Measurements from ENCODE around the gene SLC7A6. TPM values are rescaled to one million over a fixed set of nuclear protein-coding genes. Genes with fewer than 3 reads are reported as not detected.
A peak's percentile ranks its signal among the peaks of the same experiment; 100 is the strongest.

SLC7A6 gene
- total and polyA plus RNA-seq, 2 of the 13 experiments (the other 11 are each of a cell fraction or from before 2014, with no cell fraction given), result 35.8 to 70.8 TPM

DNA sequence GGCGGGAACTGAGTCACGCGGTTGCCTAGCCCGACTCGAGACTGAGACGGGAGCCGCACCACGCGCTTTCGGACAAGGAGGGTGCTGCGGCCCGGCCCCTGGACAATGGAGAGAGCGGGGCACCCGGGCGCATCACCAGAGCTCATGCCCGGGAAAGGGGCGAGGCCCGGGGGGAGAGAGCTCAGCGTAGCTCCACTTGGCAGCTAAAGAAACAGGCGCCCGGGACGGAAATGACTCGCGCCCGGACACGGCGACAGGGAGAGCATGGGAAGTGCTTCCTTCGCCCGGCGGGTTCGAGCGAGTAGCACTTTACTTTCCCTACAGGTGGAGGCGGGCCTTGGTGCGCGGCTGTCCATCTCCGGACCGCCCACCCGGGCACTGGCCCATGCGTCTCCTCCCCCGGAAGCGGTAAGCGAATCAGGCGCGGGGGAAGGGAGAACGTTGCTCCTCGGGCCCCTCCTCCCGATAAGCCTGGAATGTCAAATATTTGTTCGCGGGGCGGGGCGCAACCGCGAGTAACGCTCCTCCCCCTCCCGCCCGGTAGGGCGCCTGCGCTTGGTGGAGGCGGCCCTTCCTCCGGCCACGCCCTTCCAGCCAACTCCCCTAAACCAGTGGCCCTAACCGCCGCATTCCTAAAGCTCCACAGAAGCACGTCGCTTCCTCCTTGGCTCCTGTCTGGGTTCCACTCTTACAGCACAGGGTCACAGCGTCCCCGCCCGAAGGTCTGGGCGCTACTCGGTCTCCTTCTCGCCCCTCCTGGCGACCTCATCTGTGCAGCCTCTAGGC is 26.9 kb upstream of the SLC7A6 start (continued):
- TF ChIP-seq, protein P1, sequence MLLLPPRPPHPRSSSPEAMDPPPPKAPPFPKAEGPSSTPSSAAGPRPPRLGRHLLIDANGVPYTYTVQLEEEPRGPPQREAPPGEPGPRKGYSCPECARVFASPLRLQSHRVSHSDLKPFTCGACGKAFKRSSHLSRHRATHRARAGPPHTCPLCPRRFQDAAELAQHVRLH (CRISPR knock-in tag; IDR thresholded peaks at IDR 0.05; ENCODE audit: borderline replicate concordance, low read depth), result no peak; the same call in 1 of the 2 replicates
- TF ChIP-seq JARID2 (CRISPR knock-in tag; IDR thresholded peaks at IDR 0.05; ENCODE audit: insufficient replicate concordance), result peak; percentile 21
- TF ChIP-seq MAFG (CRISPR knock-in tag; IDR thresholded peaks at IDR 0.05), result no peak
- TF ChIP-seq, protein P2, sequence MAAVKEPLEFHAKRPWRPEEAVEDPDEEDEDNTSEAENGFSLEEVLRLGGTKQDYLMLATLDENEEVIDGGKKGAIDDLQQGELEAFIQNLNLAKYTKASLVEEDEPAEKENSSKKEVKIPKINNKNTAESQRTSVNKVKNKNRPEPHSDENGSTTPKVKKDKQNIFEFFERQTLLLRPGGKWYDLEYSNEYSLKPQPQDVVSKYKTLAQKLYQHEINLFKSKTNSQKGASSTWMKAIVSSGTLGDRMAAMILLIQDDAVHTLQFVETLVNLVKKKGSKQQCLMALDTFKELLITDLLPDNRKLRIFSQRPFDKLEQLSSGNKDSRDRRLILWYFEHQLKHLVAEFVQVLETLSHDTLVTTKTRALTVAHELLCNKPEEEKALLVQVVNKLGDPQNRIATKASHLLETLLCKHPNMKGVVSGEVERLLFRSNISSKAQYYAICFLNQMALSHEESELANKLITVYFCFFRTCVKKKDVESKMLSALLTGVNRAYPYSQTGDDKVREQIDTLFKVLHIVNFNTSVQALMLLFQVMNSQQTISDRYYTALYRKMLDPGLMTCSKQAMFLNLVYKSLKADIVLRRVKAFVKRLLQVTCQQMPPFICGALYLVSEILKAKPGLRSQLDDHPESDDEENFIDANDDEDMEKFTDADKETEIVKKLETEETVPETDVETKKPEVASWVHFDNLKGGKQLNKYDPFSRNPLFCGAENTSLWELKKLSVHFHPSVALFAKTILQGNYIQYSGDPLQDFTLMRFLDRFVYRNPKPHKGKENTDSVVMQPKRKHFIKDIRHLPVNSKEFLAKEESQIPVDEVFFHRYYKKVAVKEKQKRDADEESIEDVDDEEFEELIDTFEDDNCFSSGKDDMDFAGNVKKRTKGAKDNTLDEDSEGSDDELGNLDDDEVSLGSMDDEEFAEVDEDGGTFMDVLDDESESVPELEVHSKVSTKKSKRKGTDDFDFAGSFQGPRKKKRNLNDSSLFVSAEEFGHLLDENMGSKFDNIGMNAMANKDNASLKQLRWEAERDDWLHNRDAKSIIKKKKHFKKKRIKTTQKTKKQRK (IDR thresholded peaks at IDR 0.05; ENCODE audit: low read length), result no peak
- TF ChIP-seq, protein P3, sequence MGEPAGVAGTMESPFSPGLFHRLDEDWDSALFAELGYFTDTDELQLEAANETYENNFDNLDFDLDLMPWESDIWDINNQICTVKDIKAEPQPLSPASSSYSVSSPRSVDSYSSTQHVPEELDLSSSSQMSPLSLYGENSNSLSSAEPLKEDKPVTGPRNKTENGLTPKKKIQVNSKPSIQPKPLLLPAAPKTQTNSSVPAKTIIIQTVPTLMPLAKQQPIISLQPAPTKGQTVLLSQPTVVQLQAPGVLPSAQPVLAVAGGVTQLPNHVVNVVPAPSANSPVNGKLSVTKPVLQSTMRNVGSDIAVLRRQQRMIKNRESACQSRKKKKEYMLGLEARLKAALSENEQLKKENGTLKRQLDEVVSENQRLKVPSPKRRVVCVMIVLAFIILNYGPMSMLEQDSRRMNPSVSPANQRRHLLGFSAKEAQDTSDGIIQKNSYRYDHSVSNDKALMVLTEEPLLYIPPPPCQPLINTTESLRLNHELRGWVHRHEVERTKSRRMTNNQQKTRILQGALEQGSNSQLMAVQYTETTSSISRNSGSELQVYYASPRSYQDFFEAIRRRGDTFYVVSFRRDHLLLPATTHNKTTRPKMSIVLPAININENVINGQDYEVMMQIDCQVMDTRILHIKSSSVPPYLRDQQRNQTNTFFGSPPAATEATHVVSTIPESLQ (CRISPR knock-in tag; conservative IDR thresholded peaks at IDR 0.05), result peak; percentile 32; the same call in 1 of the 2 replicates
- TF ChIP-seq ZNF180 (CRISPR knock-in tag; IDR thresholded peaks at IDR 0.05; ENCODE audit: borderline replicate concordance, low read depth), result no peak
- TF ChIP-seq ZNF446 (CRISPR knock-in tag; IDR thresholded peaks at IDR 0.05), result no peak
- TF ChIP-seq ZNF557 (CRISPR knock-in tag; IDR thresholded peaks at IDR 0.05), result no peak
- TF ChIP-seq ZNF746 (CRISPR knock-in tag; IDR thresholded peaks at IDR 0.05), result peak; percentile 90
- TF ChIP-seq NCOA5 (CRISPR knock-in tag; IDR thresholded peaks at IDR 0.05), result 0 out of 2 replicates have a peak, but pooled peaks have one; percentile 26
- TF ChIP-seq ZIK1 (CRISPR knock-in tag; IDR thresholded peaks at IDR 0.05; ENCODE audit: borderline replicate concordance, low read depth), result no peak
- peak; percentile 56 for TF ChIP-seq CBX1 (IDR thresholded peaks at IDR 0.05; ENCODE audit: low read depth)
- no peak; the same call in none of the 2 replicates for TF ChIP-seq ZNF776 (CRISPR knock-in tag; IDR thresholded peaks at IDR 0.05)
- no peak for TF ChIP-seq GZF1 (CRISPR knock-in tag; IDR thresholded peaks at IDR 0.05)
- no peak for TF ChIP-seq MTF2 (CRISPR knock-in tag; IDR thresholded peaks at IDR 0.05; ENCODE audit: borderline replicate concordance)
- TF ChIP-seq, protein P4, sequence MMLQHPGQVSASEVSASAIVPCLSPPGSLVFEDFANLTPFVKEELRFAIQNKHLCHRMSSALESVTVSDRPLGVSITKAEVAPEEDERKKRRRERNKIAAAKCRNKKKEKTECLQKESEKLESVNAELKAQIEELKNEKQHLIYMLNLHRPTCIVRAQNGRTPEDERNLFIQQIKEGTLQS (CRISPR knock-in tag; IDR thresholded peaks at IDR 0.05), result peak; percentile 11; the same call in 1 of the 2 replicates
- peak; percentile 89 for TF ChIP-seq HNRNPLL (IDR thresholded peaks at IDR 0.05; ENCODE audit: low read depth, low read length, poor library complexity, severe bottlenecking)
- TF ChIP-seq, protein P5, sequence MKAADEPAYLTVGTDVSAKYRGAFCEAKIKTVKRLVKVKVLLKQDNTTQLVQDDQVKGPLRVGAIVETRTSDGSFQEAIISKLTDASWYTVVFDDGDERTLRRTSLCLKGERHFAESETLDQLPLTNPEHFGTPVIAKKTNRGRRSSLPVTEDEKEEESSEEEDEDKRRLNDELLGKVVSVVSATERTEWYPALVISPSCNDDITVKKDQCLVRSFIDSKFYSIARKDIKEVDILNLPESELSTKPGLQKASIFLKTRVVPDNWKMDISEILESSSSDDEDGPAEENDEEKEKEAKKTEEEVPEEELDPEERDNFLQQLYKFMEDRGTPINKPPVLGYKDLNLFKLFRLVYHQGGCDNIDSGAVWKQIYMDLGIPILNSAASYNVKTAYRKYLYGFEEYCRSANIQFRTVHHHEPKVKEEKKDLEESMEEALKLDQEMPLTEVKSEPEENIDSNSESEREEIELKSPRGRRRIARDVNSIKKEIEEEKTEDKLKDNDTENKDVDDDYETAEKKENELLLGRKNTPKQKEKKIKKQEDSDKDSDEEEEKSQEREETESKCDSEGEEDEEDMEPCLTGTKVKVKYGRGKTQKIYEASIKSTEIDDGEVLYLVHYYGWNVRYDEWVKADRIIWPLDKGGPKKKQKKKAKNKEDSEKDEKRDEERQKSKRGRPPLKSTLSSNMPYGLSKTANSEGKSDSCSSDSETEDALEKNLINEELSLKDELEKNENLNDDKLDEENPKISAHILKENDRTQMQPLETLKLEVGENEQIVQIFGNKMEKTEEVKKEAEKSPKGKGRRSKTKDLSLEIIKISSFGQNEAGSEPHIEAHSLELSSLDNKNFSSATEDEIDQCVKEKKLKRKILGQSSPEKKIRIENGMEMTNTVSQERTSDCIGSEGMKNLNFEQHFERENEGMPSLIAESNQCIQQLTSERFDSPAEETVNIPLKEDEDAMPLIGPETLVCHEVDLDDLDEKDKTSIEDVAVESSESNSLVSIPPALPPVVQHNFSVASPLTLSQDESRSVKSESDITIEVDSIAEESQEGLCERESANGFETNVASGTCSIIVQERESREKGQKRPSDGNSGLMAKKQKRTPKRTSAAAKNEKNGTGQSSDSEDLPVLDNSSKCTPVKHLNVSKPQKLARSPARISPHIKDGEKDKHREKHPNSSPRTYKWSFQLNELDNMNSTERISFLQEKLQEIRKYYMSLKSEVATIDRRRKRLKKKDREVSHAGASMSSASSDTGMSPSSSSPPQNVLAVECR (CRISPR knock-in tag; IDR thresholded peaks at IDR 0.05; ENCODE audit: borderline replicate concordance), result peak; percentile 91
